HEK293 (cell line): ENCODE measurements around the gene ANKAR.

Source experiments
- CTCF ChIA-PET: fragments of 350-600 bp; formaldehyde crosslinking; extraction: SDS; loops from one replicate; lab custom pipeline; 2021; ENCODE audit warnings: antibody characterized with exemption; lab: Yijun Ruan, JAX
- POLR2A ChIA-PET: fragments of 300-600 bp; formaldehyde crosslinking; extraction: SDS; loops from one replicate; lab custom pipeline; 2020; ENCODE audit warnings: antibody characterized with exemption, inconsistent platforms; lab: Yijun Ruan, JAX
- H3K27ac ChIP-seq: fragments of 200-500 bp; sonication (Bioruptor generic); 2 replicates; pipeline ENCODE4 v1.5.1; 2014; ENCODE audit warnings: low read depth, low read length, control low read depth, inconsistent platforms; ENCODE audit errors: extremely low read depth
- H3K36me3 ChIP-seq, 2 experiments: fragments of 200-500 bp in 1 of 2; sonication (Bioruptor generic) in 1 of 2; 1 replicate in 1 of 2; 2 replicates in 1 of 2; pipeline ENCODE4 v1.5.1; 2014 to 2017; ENCODE audit warnings: inconsistent platforms in 2 of 2, low read length in 2 of 2; ENCODE audit not compliant: control insufficient read depth in 2 of 2, insufficient read depth in 1 of 2
- H3K4me1 ChIP-seq: fragments of 200-500 bp; sonication (Bioruptor generic); 2 replicates; pipeline ENCODE4 v1.5.1; 2014; ENCODE audit warnings: mild to moderate bottlenecking, low read length, inconsistent platforms; ENCODE audit not compliant: control insufficient read depth, insufficient read depth
- H3K4me3 ChIP-seq: 2 replicates; pipeline ENCODE4 v1.5.1; 2011; ENCODE audit warnings: low read depth, mild to moderate bottlenecking, control low read depth, low read length, moderate library complexity
- H3K9me3 ChIP-seq: fragments of 200-500 bp; sonication (Bioruptor generic); 2 replicates; pipeline ENCODE4 v1.5.1; 2014; ENCODE audit warnings: low read depth, low read length, inconsistent platforms; ENCODE audit not compliant: control insufficient read depth, insufficient read depth
- HOXA7 ChIP-seq: sonication (generic); formaldehyde crosslinking; IDR thresholded peaks from 2 replicates; pipeline ENCODE4 v1.8.1; 2022; ENCODE audit warnings: missing genetic modification reagents, borderline replicate concordance
- SALL2 ChIP-seq: fragments of 450-650 bp; formaldehyde crosslinking; IDR thresholded peaks from 2 replicates; pipeline ENCODE4 v1.5.0; 2017; ENCODE audit warnings: missing biosample characterization, mild to moderate bottlenecking, missing genetic modification characterization, borderline replicate concordance
- ZNF146 ChIP-seq: fragments of 450-650 bp; formaldehyde crosslinking; IDR thresholded peaks from 2 replicates; pipeline ENCODE4 v1.5.1; 2016; ENCODE audit warnings: missing biosample characterization, missing genetic modification characterization
- ZNF248 ChIP-seq: fragments of 450-650 bp; formaldehyde crosslinking; IDR thresholded peaks from 2 replicates; pipeline ENCODE4 v1.5.1; 2017; ENCODE audit warnings: missing biosample characterization, missing genetic modification characterization
- ZNF341 ChIP-seq: fragments of 450-650 bp; formaldehyde crosslinking; IDR thresholded peaks from 2 replicates; pipeline ENCODE4; 2016; ENCODE audit warnings: low read depth, missing biosample characterization, missing genetic modification characterization
- ZNF354C ChIP-seq: fragments of 450-650 bp; formaldehyde crosslinking; IDR thresholded peaks from 2 replicates; pipeline ENCODE4 v1.5.1; 2016; ENCODE audit warnings: missing biosample characterization, missing genetic modification characterization, low read depth, borderline replicate concordance
- ZNF76 ChIP-seq: fragments of 450-650 bp; formaldehyde crosslinking; IDR thresholded peaks from 2 replicates; pipeline ENCODE4; 2016; ENCODE audit warnings: low read depth, missing biosample characterization, missing genetic modification characterization, borderline replicate concordance
- ZNF830 ChIP-seq: fragments of 450-650 bp; IDR thresholded peaks from 2 replicates; pipeline ENCODE4 v1.5.0; 2018; ENCODE audit warnings: missing biosample characterization, missing genetic modification characterization, low read depth, mild to moderate bottlenecking, moderate library complexity
- ZSCAN5A ChIP-seq: fragments of 450-650 bp; formaldehyde crosslinking; IDR thresholded peaks from 2 replicates; pipeline ENCODE4 v1.5.1; 2016; ENCODE audit warnings: missing biosample characterization, missing genetic modification characterization
- TF ChIP-seq, protein P1 (sequence below): fragments of 450-650 bp; formaldehyde crosslinking; IDR thresholded peaks from 2 replicates; pipeline ENCODE4 v1.5.1; 2016; ENCODE audit warnings: missing biosample characterization, missing genetic modification characterization
- TF ChIP-seq, protein P2 (sequence below): fragments of 450-650 bp; formaldehyde crosslinking; IDR thresholded peaks from 2 replicates; pipeline ENCODE4 v1.5.1; 2017; ENCODE audit warnings: missing biosample characterization, missing genetic modification characterization
- TF ChIP-seq, protein P3 (sequence below): fragments of 450-650 bp; formaldehyde crosslinking; IDR thresholded peaks from 2 replicates; pipeline ENCODE4 v1.5.1; 2016; ENCODE audit warnings: missing biosample characterization, missing genetic modification characterization

The ANKAR gene

DNA sequence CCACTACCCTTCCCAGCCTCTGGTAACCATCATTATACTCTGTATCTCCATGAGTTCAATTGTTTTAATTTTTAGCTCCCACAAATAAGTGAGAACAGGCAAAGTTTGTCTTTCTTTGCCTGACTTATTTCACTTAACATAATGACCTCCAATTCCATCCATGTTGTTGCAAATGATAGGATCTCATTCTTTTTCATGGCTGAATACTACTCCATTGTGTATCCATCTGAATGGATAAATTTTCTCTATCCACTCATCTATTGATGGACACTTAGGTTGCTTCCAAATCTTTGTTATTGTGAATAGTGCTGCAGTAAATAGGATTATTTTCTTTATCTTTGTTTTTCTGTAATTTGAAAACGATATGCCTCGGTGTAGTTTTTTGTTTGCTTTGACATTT is 26.2 kb downstream of the ANKAR start:
- Histone ChIP-seq H3K4me3 (no peak overlapping the region), H3K9me3 (no peaks in the 10 kb centered on the region), H3K4me1 (no peaks in the 10 kb centered on the region), H3K36me3 (no peaks in the 10 kb centered on the region; a peak in 1 of 3 replicates), H3K27ac (no peak overlapping the region)
- TF ChIP-seq ZNF146 = peak; percentile 81
- TF ChIP-seq ZNF76 = no peak
- CTCF ChIA-PET = interaction anchor here (0.5 to 2.2 kb wide), 9 partner anchors 10 to 1712 kb away, joined by 3 to 9 read pairs (median 3); no protein-coding TSS in a partner anchor
- POLR2A ChIA-PET = no interaction called here

- POLR2A ChIA-PET = no interaction called here
- Histone ChIP-seq H3K36me3 (peaks cover 0 to 5% of the 10 kb centered on the region in 2 experiments; a peak in 2 of 3 replicates), H3K9me3 (no peaks in the 10 kb centered on the region), H3K27ac (no peak overlapping the region), H3K4me1 (no peaks in the 10 kb centered on the region), H3K4me3 (no peak overlapping the region)
- CTCF ChIA-PET = interaction anchor here (1.1 to 2.2 kb wide), 6 partner anchors 8 to 42 kb away, joined by 3 to 9 read pairs (median 6); no protein-coding TSS in a partner anchor
- TF ChIP-seq ZSCAN5A = no peak
- TF ChIP-seq HOXA7 (CRISPR knock-in tag) = no peak
Observed at GRCh38 chr2:189702071-189702470, 27.6 kb downstream of the ANKAR start.

DNA sequence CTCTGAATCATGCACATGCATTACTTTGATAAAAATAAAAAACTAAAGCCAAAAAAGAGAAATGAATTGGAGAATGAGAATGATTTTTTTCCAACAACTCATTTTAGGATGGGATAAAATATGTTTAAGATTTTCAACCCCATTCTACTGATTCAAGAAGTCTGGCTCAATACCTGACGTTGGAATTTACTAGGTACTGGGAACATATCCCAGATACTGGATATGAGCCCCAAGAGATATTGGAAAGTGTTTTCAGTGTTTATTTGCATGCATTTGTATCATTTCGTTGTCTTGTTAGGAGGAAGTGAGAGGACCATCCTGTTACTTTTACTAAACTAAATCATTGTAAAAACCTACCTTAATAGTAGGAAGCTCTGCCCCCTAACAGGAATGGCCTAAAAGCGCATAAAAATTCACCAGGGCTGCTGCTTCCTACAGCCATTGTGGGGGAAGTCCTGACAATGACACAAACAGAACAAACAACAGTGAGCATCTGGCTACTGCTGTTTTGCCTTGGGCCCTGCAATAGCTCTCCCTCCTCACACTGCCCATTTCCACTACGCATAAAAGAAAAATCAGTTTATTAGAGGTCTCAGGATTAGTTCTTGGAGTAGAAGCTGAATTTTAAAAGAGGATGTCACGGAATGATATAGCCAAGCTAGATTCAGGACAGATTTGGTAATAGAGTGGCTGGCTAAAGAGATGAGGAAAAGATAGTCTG is 35.2 kb downstream of the ANKAR start:
- no peak overlapping the region for H3K4me3 ChIP-seq
- H3K36me3 ChIP-seq = peaks cover 0 to 11% of the 10 kb centered on the region in 2 experiments; a peak in 2 of 3 replicates
- ChIA-PET CTCF (interaction anchor here (1.3 to 1.8 kb wide), 2 partner anchors 8 to 13 kb away, joined by 5 to 8 read pairs; no protein-coding TSS in a partner anchor), POLR2A (interaction anchor here (0.6 kb wide), 1 partner anchor 1277 kb away, joined by 3 read pairs; no protein-coding TSS in a partner anchor)
- no peak overlapping the region for H3K27ac ChIP-seq
- H3K9me3 ChIP-seq = no peaks in the 10 kb centered on the region
- TF ChIP-seq SALL2 (tag by site-specific recombination) = no peak
- TF ChIP-seq, protein P1, sequence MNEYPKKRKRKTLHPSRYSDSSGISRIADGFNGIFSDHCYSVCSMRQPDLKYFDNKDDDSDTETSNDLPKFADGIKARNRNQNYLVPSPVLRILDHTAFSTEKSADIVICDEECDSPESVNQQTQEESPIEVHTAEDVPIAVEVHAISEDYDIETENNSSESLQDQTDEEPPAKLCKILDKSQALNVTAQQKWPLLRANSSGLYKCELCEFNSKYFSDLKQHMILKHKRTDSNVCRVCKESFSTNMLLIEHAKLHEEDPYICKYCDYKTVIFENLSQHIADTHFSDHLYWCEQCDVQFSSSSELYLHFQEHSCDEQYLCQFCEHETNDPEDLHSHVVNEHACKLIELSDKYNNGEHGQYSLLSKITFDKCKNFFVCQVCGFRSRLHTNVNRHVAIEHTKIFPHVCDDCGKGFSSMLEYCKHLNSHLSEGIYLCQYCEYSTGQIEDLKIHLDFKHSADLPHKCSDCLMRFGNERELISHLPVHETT = no peak
- TF ChIP-seq, protein P2, sequence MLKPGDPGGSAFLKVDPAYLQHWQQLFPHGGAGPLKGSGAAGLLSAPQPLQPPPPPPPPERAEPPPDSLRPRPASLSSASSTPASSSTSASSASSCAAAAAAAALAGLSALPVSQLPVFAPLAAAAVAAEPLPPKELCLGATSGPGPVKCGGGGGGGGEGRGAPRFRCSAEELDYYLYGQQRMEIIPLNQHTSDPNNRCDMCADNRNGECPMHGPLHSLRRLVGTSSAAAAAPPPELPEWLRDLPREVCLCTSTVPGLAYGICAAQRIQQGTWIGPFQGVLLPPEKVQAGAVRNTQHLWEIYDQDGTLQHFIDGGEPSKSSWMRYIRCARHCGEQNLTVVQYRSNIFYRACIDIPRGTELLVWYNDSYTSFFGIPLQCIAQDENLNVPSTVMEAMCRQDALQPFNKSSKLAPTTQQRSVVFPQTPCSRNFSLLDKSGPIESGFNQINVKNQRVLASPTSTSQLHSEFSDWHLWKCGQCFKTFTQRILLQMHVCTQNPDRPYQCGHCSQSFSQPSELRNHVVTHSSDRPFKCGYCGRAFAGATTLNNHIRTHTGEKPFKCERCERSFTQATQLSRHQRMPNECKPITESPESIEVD = no peak
- TF ChIP-seq ZNF248 (tag by site-specific recombination) = no peak
- TF ChIP-seq, protein P3, sequence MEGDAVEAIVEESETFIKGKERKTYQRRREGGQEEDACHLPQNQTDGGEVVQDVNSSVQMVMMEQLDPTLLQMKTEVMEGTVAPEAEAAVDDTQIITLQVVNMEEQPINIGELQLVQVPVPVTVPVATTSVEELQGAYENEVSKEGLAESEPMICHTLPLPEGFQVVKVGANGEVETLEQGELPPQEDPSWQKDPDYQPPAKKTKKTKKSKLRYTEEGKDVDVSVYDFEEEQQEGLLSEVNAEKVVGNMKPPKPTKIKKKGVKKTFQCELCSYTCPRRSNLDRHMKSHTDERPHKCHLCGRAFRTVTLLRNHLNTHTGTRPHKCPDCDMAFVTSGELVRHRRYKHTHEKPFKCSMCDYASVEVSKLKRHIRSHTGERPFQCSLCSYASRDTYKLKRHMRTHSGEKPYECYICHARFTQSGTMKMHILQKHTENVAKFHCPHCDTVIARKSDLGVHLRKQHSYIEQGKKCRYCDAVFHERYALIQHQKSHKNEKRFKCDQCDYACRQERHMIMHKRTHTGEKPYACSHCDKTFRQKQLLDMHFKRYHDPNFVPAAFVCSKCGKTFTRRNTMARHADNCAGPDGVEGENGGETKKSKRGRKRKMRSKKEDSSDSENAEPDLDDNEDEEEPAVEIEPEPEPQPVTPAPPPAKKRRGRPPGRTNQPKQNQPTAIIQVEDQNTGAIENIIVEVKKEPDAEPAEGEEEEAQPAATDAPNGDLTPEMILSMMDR (tag by site-specific recombination) = no peak
- no peak for TF ChIP-seq ZNF354C (tag by site-specific recombination)
- no peak for TF ChIP-seq ZNF341 (tag by site-specific recombination)
- no peak for TF ChIP-seq ZNF830 (tag by site-specific recombination)
- H3K4me1 ChIP-seq = no peaks in the 10 kb centered on the region
